Measurements from ENCODE around the gene TAF11L14.

Gene TAF11L14

GRCh38 chr5:17680737-17681136 is 46.5 kb downstream of the TAF11L14 start:
- no peak for DNase-seq

Data from activated CD4-positive, alpha-beta T cell treated with anti-CD3 and anti-CD28 coated beads for 4 hours (primary cell).